SK-N-SH (cell line): ENCODE results near the gene THSD7A. TPM values are rescaled to one million over a fixed set of nuclear protein-coding genes. Genes with fewer than 3 reads are reported as not detected.

Experiments used
- CTCF ChIA-PET: fragments of 300-600, 350-600 bp; formaldehyde crosslinking; extraction: SDS; loops from one replicate; lab custom pipeline; 2021; lab: Yijun Ruan, JAX
- POLR2A ChIA-PET: fragments of 350-600 bp; sonication (Branson Sonifier 250); formaldehyde crosslinking; extraction: SDS; loops from one replicate; lab custom pipeline; 2020; ENCODE audit warnings: antibody characterized with exemption, inconsistent platforms; lab: Yijun Ruan, JAX
- DNase-seq: peaks from one replicate; pipeline ENCODE4 v3.0.0; 2012
- H2AFZ ChIP-seq: fragments of 200-600 bp; sonication (generic); 2 replicates; pipeline ENCODE4 v1.8.1; 2016; ENCODE audit warnings: antibody characterized with exemption, mild to moderate bottlenecking, low read depth
- H3F3A ChIP-seq: fragments of 200-600 bp; sonication (generic); replicated peaks from 2 replicates; pipeline ENCODE3; 2016; ENCODE audit warnings: antibody characterized with exemption, mild to moderate bottlenecking; ENCODE audit not compliant: insufficient read depth
- H3K27ac ChIP-seq, 2 experiments: fragments of 200-500 bp in 1 of 2; fragments of 200-600 bp in 1 of 2; sonication (Bioruptor generic) in 1 of 2; sonication (generic), shearing (Covaris generic) in 1 of 2; 2 replicates each; pipeline versions ENCODE4 v1.5.1 to v1.6.1; 2014 to 2016; ENCODE audit warnings: low read depth in 2 of 2, inconsistent platforms in 1 of 2, low read length in 1 of 2, mild to moderate bottlenecking in 1 of 2, mixed read lengths in 1 of 2
- H3K27me3 ChIP-seq: fragments of 200-600 bp; sonication (generic), shearing (Covaris generic); 2 replicates; pipeline ENCODE4 v1.6.1; 2016; ENCODE audit warnings: mixed run types; ENCODE audit not compliant: insufficient read depth
- H3K36me3 ChIP-seq, 2 experiments: fragments of 200-500 bp in 1 of 2; fragments of 200-600 bp in 1 of 2; sonication (Bioruptor generic) in 1 of 2; sonication (generic) in 1 of 2; replicated peaks in 1 of 2; 2 replicates each; pipeline versions ENCODE3 to v1.5.1; 2014 to 2016; ENCODE audit warnings: low read length in 1 of 2, mild to moderate bottlenecking in 1 of 2; ENCODE audit not compliant: insufficient read depth in 2 of 2, control insufficient read depth in 1 of 2
- H3K4me1 ChIP-seq, 2 experiments: fragments of 200-500 bp in 1 of 2; fragments of 200-600 bp in 1 of 2; sonication (Bioruptor generic) in 1 of 2; sonication (generic), shearing (Covaris generic) in 1 of 2; 2 replicates each; pipeline versions ENCODE4 v1.5.1 to v1.6.1; 2014 to 2016; ENCODE audit warnings: low read depth in 1 of 2, low read length in 1 of 2, mixed run types in 1 of 2; ENCODE audit not compliant: insufficient read depth in 2 of 2, control insufficient read depth in 1 of 2
- H3K4me2 ChIP-seq: fragments of 200-600 bp; sonication (generic), shearing (Covaris generic); 2 replicates; pipeline ENCODE4 v1.6.1; 2017; ENCODE audit warnings: mixed run types
- H3K4me3 ChIP-seq, 2 experiments: fragments of 200-500 bp in 1 of 2; fragments of 200-600 bp in 1 of 2; sonication (Bioruptor generic) in 1 of 2; sonication (generic), shearing (Covaris generic) in 1 of 2; 2 replicates each; pipeline versions ENCODE4 v1.5.1 to v1.8.1; 2014 to 2016; ENCODE audit warnings: low read depth in 2 of 2, inconsistent platforms in 1 of 2, low read length in 1 of 2, mild to moderate bottlenecking in 1 of 2, mixed read lengths in 1 of 2, moderate library complexity in 1 of 2
- H3K79me2 ChIP-seq: fragments of 200-600 bp; sonication (generic); 2 replicates; pipeline ENCODE4 v1.8.1; 2017; ENCODE audit warnings: mild to moderate bottlenecking; ENCODE audit not compliant: insufficient read depth
- H3K9ac ChIP-seq: fragments of 200-600 bp; sonication (generic); 2 replicates; pipeline ENCODE4 v1.6.1; 2017; ENCODE audit warnings: mixed run types
- H3K9me2 ChIP-seq: fragments of 200-600 bp; sonication (generic); 2 replicates; pipeline ENCODE4 v1.6.1; 2017; ENCODE audit warnings: mixed run types
- H3K9me3 ChIP-seq: fragments of 200-600 bp; sonication (generic); 2 replicates; pipeline ENCODE4 v1.6.1; 2017; ENCODE audit warnings: mixed run types, mild to moderate bottlenecking, moderate library complexity
- H4K20me1 ChIP-seq: fragments of 200-600 bp; sonication (generic); 2 replicates; pipeline ENCODE4 v1.6.1; 2017; ENCODE audit warnings: mild to moderate bottlenecking, mixed run types; ENCODE audit not compliant: insufficient read depth
- CHD2 ChIP-seq: fragments of 150-350 bp; IDR thresholded peaks from 2 replicates; pipeline ENCODE4 v1.6.1; 2018; ENCODE audit warnings: low read length; ENCODE audit not compliant: partially characterized antibody
- FOSL2 ChIP-seq: IDR thresholded peaks from 2 replicates; pipeline ENCODE4 v1.4.0; 2012; ENCODE audit warnings: low read depth, mild to moderate bottlenecking, moderate library complexity, borderline replicate concordance
- FOXJ3 ChIP-seq: sonication (generic); formaldehyde crosslinking; IDR thresholded peaks from 2 replicates; pipeline ENCODE4 v1.5.1; 2020; ENCODE audit warnings: mild to moderate bottlenecking, missing genetic modification reagents
- GATA2 ChIP-seq: sonication (generic); formaldehyde crosslinking; IDR thresholded peaks from 2 replicates; pipeline ENCODE4 v1.5.0; 2020; ENCODE audit warnings: mild to moderate bottlenecking, missing genetic modification reagents
- JUND ChIP-seq: IDR thresholded peaks from 2 replicates; pipeline ENCODE4 v1.4.0; 2012
- MXI1 ChIP-seq: IDR thresholded peaks from 2 replicates; pipeline ENCODE4 v1.6.1; 2012; ENCODE audit warnings: mild to moderate bottlenecking, low read depth, low read length, improper control_type of control experiment
- NFIC ChIP-seq: IDR thresholded peaks from 2 replicates; pipeline ENCODE4 v1.4.0; 2012; ENCODE audit warnings: borderline replicate concordance
- PBX3 ChIP-seq: IDR thresholded peaks from 2 replicates; pipeline ENCODE4; 2012
- POLR2AphosphoS5 ChIP-seq: IDR thresholded peaks from 2 replicates; pipeline ENCODE4 v1.6.1; 2012; ENCODE audit warnings: low read depth, low read length
- RAD21 ChIP-seq: IDR thresholded peaks from 2 replicates; pipeline ENCODE4 v1.6.1; 2012; ENCODE audit warnings: mild to moderate bottlenecking, low read length
- RCOR1 ChIP-seq: fragments of 150-350 bp; IDR thresholded peaks from 2 replicates; pipeline ENCODE4 v1.6.1; 2017; ENCODE audit warnings: antibody characterized with exemption, low read length
- RFX5 ChIP-seq: IDR thresholded peaks from 2 replicates; pipeline ENCODE4 v1.6.1; 2012; ENCODE audit warnings: mild to moderate bottlenecking, improper control_type of control experiment, low read length
- RXRA ChIP-seq: IDR thresholded peaks from 2 replicates; pipeline ENCODE4 v1.4.0; 2012; ENCODE audit warnings: low read depth, mild to moderate bottlenecking, borderline replicate concordance
- SIN3A ChIP-seq: IDR thresholded peaks from 2 replicates; pipeline ENCODE4 v1.6.1; 2012; ENCODE audit warnings: low read depth, mild to moderate bottlenecking, low read length, moderate library complexity, borderline replicate concordance
- TEAD4 ChIP-seq: IDR thresholded peaks from 2 replicates; pipeline ENCODE4 v1.4.0; 2012; ENCODE audit warnings: mild to moderate bottlenecking, borderline replicate concordance; ENCODE audit not compliant: insufficient read depth
- USF1 ChIP-seq: IDR thresholded peaks from 2 replicates; pipeline ENCODE4 v1.4.0; 2012; ENCODE audit warnings: low read depth, borderline replicate concordance
- WGBS: methylation state at CpG from one replicate; pipeline ENCODE4 v1.1.6; 2017; ENCODE audit warnings: low lambda C conversion rate; 5-methylcytosine and 5-hydroxymethylcytosine counted together
- polyA plus RNA-seq, 3 experiments: library from polyadenylated mRNA; depleted of rRNA; stranded (reverse); fragments of >200 nt; gene quantifications; 2 replicates each; pipeline ENCODE4 v1.2.3, GENCODE V29; 2012
- TF ChIP-seq, protein P1 (sequence below): IDR thresholded peaks from 2 replicates; pipeline ENCODE4 v1.4.0; 2012; ENCODE audit warnings: low read depth, borderline replicate concordance
- TF ChIP-seq, protein P2 (sequence below): IDR thresholded peaks from 2 replicates; pipeline ENCODE4 v1.6.1; 2012; ENCODE audit warnings: mild to moderate bottlenecking, low read depth, low read length, moderate library complexity

The THSD7A gene
- polyA plus RNA-seq, 1 of the 3 experiments (the other 2 are of a cell fraction): 0.16 TPM

DNA sequence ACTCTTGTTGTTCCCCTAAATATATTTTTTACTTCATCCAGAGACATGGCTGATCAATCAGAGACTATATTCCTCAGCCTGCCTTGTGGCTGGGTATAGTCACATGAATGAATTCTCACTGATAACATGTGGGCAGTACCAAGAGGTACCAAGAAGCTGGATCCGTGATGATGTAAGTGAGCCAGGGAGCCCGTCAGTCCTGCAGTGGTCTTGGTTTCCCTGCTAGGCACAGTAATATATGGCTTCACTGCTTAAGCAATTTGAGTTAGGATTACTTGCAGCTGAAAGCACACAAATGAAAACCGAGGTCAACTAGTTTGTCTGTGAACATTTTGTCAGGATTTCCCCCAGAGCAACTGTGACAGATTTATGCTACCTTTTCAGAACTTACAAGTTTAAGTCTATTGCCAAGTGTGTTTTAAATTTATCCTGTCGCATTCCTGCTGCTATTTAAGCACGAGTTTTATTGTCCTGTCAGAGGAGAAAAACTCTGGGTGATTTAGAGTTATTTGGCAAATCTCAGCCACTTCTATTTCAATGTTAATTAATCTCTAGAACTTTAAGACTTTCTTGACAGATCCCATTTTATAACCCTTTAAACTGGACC lies 476.5 kb downstream of the THSD7A start:
- no peaks in the 10 kb centered on the region for H4K20me1 ChIP-seq
- no peaks in the 10 kb centered on the region for H3K36me3 ChIP-seq
- no peak overlapping the region for H3K27ac ChIP-seq
- no peak for DNase-seq
- H3K9ac ChIP-seq: no peak overlapping the region
- H3F3A ChIP-seq: no peaks in the 10 kb centered on the region
- ChIA-PET POLR2A (no interaction called here), CTCF (interaction anchor here (0.6 to 6.2 kb wide), 3 partner anchors 11 to 481 kb away, joined by 3 to 58 read pairs (median 3); no protein-coding TSS in a partner anchor)
- no peaks in the 10 kb centered on the region for H3K79me2 ChIP-seq
- H2AFZ ChIP-seq: no peak overlapping the region
- H3K9me3 ChIP-seq: no peaks in the 10 kb centered on the region
- peaks cover 0 to 2% of the 10 kb centered on the region in 2 experiments; a peak in 1 of 4 replicates for H3K4me1 ChIP-seq
- 33% methylated on average over 5 of the region's 5 CpGs for WGBS
- H3K9me2 ChIP-seq: no peaks in the 10 kb centered on the region
- H3K4me3 ChIP-seq: no peak overlapping the region
- H3K27me3 ChIP-seq: no peaks in the 10 kb centered on the region
- TF ChIP-seq, protein P1, sequence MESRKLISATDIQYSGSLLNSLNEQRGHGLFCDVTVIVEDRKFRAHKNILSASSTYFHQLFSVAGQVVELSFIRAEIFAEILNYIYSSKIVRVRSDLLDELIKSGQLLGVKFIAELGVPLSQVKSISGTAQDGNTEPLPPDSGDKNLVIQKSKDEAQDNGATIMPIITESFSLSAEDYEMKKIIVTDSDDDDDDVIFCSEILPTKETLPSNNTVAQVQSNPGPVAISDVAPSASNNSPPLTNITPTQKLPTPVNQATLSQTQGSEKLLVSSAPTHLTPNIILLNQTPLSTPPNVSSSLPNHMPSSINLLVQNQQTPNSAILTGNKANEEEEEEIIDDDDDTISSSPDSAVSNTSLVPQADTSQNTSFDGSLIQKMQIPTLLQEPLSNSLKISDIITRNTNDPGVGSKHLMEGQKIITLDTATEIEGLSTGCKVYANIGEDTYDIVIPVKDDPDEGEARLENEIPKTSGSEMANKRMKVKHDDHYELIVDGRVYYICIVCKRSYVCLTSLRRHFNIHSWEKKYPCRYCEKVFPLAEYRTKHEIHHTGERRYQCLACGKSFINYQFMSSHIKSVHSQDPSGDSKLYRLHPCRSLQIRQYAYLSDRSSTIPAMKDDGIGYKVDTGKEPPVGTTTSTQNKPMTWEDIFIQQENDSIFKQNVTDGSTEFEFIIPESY: no peak
- TF ChIP-seq GATA2 (CRISPR knock-in tag): no peak
- TF ChIP-seq FOXJ3 (CRISPR knock-in tag): no peak
- no peak for TF ChIP-seq RXRA
- TF ChIP-seq PBX3: no peak
- no peak for TF ChIP-seq NFIC
- TF ChIP-seq RCOR1: no peak
- no peak for TF ChIP-seq POLR2AphosphoS5
- no peak for TF ChIP-seq MXI1
- no peak overlapping the region for H3K4me2 ChIP-seq

- no peak overlapping the region for H3K27ac ChIP-seq
- no peaks in the 10 kb centered on the region for H3K27me3 ChIP-seq
- no peaks in the 10 kb centered on the region for H3K79me2 ChIP-seq
- ChIA-PET CTCF (interaction anchor here (0.8 to 3.7 kb wide), 5 partner anchors 8 to 457 kb away, joined by 3 to 58 read pairs (median 3); no protein-coding TSS in a partner anchor), POLR2A (no interaction called here)
- whole genome bisulfite sequencing: 38% methylated on average over 2 of the region's 2 CpGs
- H3K9me3 ChIP-seq: no peaks in the 10 kb centered on the region
- no peak overlapping the region for H3K4me3 ChIP-seq
- H3K4me2 ChIP-seq: no peak overlapping the region
- H4K20me1 ChIP-seq: no peaks in the 10 kb centered on the region
- DNase-seq: no peak
- no peaks in the 10 kb centered on the region for H3K9me2 ChIP-seq
- H3K9ac ChIP-seq: no peak overlapping the region
- no peaks in the 10 kb centered on the region for H3K36me3 ChIP-seq
- no peaks in the 10 kb centered on the region for H3F3A ChIP-seq
- peaks cover 0 to 3% of the 10 kb centered on the region in 2 experiments; a peak in 2 of 4 replicates for H3K4me1 ChIP-seq
- no peak overlapping the region for H2AFZ ChIP-seq
- no peak for TF ChIP-seq JUND
- TF ChIP-seq, protein P1: no peak
- TF ChIP-seq CHD2: no peak
- TF ChIP-seq, protein P2, sequence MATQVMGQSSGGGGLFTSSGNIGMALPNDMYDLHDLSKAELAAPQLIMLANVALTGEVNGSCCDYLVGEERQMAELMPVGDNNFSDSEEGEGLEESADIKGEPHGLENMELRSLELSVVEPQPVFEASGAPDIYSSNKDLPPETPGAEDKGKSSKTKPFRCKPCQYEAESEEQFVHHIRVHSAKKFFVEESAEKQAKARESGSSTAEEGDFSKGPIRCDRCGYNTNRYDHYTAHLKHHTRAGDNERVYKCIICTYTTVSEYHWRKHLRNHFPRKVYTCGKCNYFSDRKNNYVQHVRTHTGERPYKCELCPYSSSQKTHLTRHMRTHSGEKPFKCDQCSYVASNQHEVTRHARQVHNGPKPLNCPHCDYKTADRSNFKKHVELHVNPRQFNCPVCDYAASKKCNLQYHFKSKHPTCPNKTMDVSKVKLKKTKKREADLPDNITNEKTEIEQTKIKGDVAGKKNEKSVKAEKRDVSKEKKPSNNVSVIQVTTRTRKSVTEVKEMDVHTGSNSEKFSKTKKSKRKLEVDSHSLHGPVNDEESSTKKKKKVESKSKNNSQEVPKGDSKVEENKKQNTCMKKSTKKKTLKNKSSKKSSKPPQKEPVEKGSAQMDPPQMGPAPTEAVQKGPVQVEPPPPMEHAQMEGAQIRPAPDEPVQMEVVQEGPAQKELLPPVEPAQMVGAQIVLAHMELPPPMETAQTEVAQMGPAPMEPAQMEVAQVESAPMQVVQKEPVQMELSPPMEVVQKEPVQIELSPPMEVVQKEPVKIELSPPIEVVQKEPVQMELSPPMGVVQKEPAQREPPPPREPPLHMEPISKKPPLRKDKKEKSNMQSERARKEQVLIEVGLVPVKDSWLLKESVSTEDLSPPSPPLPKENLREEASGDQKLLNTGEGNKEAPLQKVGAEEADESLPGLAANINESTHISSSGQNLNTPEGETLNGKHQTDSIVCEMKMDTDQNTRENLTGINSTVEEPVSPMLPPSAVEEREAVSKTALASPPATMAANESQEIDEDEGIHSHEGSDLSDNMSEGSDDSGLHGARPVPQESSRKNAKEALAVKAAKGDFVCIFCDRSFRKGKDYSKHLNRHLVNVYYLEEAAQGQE: no peak
- no peak for TF ChIP-seq GATA2 (CRISPR knock-in tag)
- no peak for TF ChIP-seq RFX5
- no peak for TF ChIP-seq FOSL2
- TF ChIP-seq TEAD4: no peak
- no peak for TF ChIP-seq USF1
- TF ChIP-seq SIN3A: no peak
- TF ChIP-seq RCOR1: no peak
- no peak for TF ChIP-seq RAD21
Observed at GRCh38 chr7:11346302-11346701, 485.7 kb downstream of the THSD7A start.
